Erythroblast (primary cell): ENCODE results near the gene OR4P4.

ENCODE experiments used
- GATA1 ChIP-seq: IDR thresholded peaks from 2 replicates; pipeline ENCODE4 v1.6.1; 2011; ENCODE audit warnings: low read depth, mild to moderate bottlenecking, control low read depth, low read length, moderate library complexity
- POLR2A ChIP-seq: IDR thresholded peaks from 2 replicates; pipeline ENCODE4 v1.6.1; 2011; ENCODE audit warnings: mild to moderate bottlenecking, low read length

GRCh38 chr11:55658031-55658573, 23.2 kb downstream of the OR4P4 start:
- TF ChIP-seq POLR2A (no peak), GATA1 (no peak)
